Stimulated activated naive CD8-positive, alpha-beta T cell treated with anti-CD3 and anti-CD28 coated beads, Interleukin-15, amount 100 ng/mL, for 72 hours (primary cell): ENCODE measurements around the gene HSD17B4.
"Not testable (repeated sequence)": the region's sequence is repeated elsewhere in the genome, so short reads cannot be mapped to it uniquely, and the experiment has no call there.

Experiments
- ATAC-seq: fragments of 150-1000 bp; cut with Tn5 transposase; 2 replicates; pipeline ENCODE4 v1.10.0; 2021; ENCODE audit warnings: mild to moderate bottlenecking, moderate library complexity
- DNase-seq, 2 donors: peaks; one replicate each; pipeline ENCODE4 v3.0.0; 2021 to 2022
- H3K27ac Mint-ChIP-seq, 2 donors: one replicate each; pipeline ENCODE4 v1.8.0; 2022; ENCODE audit warnings: mild to moderate bottlenecking in 2 of 2, mixed read lengths in 2 of 2, moderate library complexity in 2 of 2
- H3K27me3 Mint-ChIP-seq: one replicate; pipeline ENCODE4 v1.8.0; 2022; ENCODE audit warnings: mixed read lengths
- H3K4me1 Mint-ChIP-seq: one replicate; pipeline ENCODE4 v1.8.0; 2022; ENCODE audit warnings: mild to moderate bottlenecking, mixed read lengths
- H3K4me3 Mint-ChIP-seq, 2 donors: one replicate each; pipeline ENCODE4 v1.8.0; 2022; ENCODE audit warnings: mild to moderate bottlenecking in 2 of 2, mixed read lengths in 2 of 2, moderate library complexity in 1 of 2
- H3K9me3 Mint-ChIP-seq, 2 donors: one replicate each; pipeline ENCODE4 v1.8.0; 2022; ENCODE audit warnings: mixed read lengths in 2 of 2

Gene HSD17B4

GRCh38 chr5:119451561-119451960, 736 bp upstream of the HSD17B4 start:
- Mint-ChIP-seq H3K4me1 (peaks cover 16% of the 10 kb centered on the region), H3K27me3 (no peaks in the 10 kb centered on the region), H3K27ac (no peak overlapping the region), H3K4me3 (peak overlapping the region; percentile 94), H3K9me3 (no peaks in the 10 kb centered on the region)
- no peak for DNase-seq
- no peak for ATAC-seq

GRCh38 chr5:119452060-119452372, 281 bp upstream of the HSD17B4 start:
- Mint-ChIP-seq H3K9me3 (no peaks in the 10 kb centered on the region), H3K27me3 (no peaks in the 10 kb centered on the region), H3K4me1 (peaks cover 16% of the 10 kb centered on the region), H3K27ac (peak overlapping the region; percentile 93 to 94), H3K4me3 (peak overlapping the region; percentile 94)
- ATAC-seq (no peak), DNase-seq (no peak)

GRCh38 chr5:119453040-119453373, 710 bp downstream of the HSD17B4 start:
- DNase-seq, result no peak
- H3K27me3 Mint-ChIP-seq, result no peaks in the 10 kb centered on the region
- peaks cover 16% of the 10 kb centered on the region for H3K4me1 Mint-ChIP-seq
- H3K27ac Mint-ChIP-seq, result peak overlapping the region; percentile 93 to 94
- no peaks in the 10 kb centered on the region for H3K9me3 Mint-ChIP-seq
- ATAC-seq, result peak; percentile 43
- H3K4me3 Mint-ChIP-seq, result peak overlapping the region; percentile 94

GRCh38 chr5:119454171-119454570, 1.9 kb downstream of the HSD17B4 start:
- H3K4me1 Mint-ChIP-seq, result peaks cover 23% of the 10 kb centered on the region

GRCh38 chr5:119458911-119459632, 6.8 kb downstream of the HSD17B4 start:
- no peak overlapping the region for H3K27ac Mint-ChIP-seq
- no peak overlapping the region for H3K4me3 Mint-ChIP-seq
- H3K4me1 Mint-ChIP-seq, result peaks cover 14% of the 10 kb centered on the region
- DNase-seq, result no peak
- H3K27me3 Mint-ChIP-seq, result no peaks in the 10 kb centered on the region
- H3K9me3 Mint-ChIP-seq, result no peaks in the 10 kb centered on the region
- ATAC-seq, result no peak

More at GRCh38 chr5:119454171-119454570, 1.9 kb downstream of the HSD17B4 start:
- H3K27me3 Mint-ChIP-seq, result no peaks in the 10 kb centered on the region
- no peaks in the 10 kb centered on the region for H3K9me3 Mint-ChIP-seq
- no peak overlapping the region for H3K4me3 Mint-ChIP-seq
- DNase-seq, result no peak
- ATAC-seq, result no peak
- H3K27ac Mint-ChIP-seq, result no peak overlapping the region

- Mint-ChIP-seq H3K27me3 (no peaks in the 10 kb centered on the region), H3K9me3 (peaks cover 14 to 45% of the 10 kb centered on the region in 2 donors), H3K4me3 (no peak overlapping the region), H3K4me1 (peaks cover 29% of the 10 kb centered on the region), H3K27ac (no peak overlapping the region)
- no peak for DNase-seq
- no peak for ATAC-seq
These were observed 13.3 kb downstream of the HSD17B4 start for GRCh38 chr5:119465640-119466039.

GRCh38 chr5:119468286-119468685, 16.0 kb downstream of the HSD17B4 start:
- Mint-ChIP-seq H3K27me3 (no peaks in the 10 kb centered on the region), H3K4me3 (no peak overlapping the region), H3K27ac (no peak overlapping the region), H3K9me3 (peaks cover 14 to 45% of the 10 kb centered on the region in 2 donors), H3K4me1 (peaks cover 34% of the 10 kb centered on the region)
- DNase-seq (no peak), ATAC-seq (no peak)

GRCh38 chr5:119470105-119470763, 17.9 kb downstream of the HSD17B4 start:
- Mint-ChIP-seq H3K4me3 (no peak overlapping the region), H3K27me3 (no peaks in the 10 kb centered on the region), H3K4me1 (peaks cover 26% of the 10 kb centered on the region), H3K9me3 (peaks cover 14 to 42% of the 10 kb centered on the region in 2 donors), H3K27ac (no peak overlapping the region)
- no peak for ATAC-seq
- DNase-seq, result no peak

GRCh38 chr5:119470851-119471451, 18.7 kb downstream of the HSD17B4 start:
- no peaks in the 10 kb centered on the region for H3K27me3 Mint-ChIP-seq
- H3K9me3 Mint-ChIP-seq, result peaks cover 14 to 37% of the 10 kb centered on the region in 2 donors
- H3K27ac Mint-ChIP-seq, result no peak overlapping the region
- no peak for ATAC-seq
- H3K4me3 Mint-ChIP-seq, result no peak overlapping the region
- DNase-seq, result no peak
- H3K4me1 Mint-ChIP-seq, result peaks cover 18% of the 10 kb centered on the region

GRCh38 chr5:119473241-119473640, 20.9 kb downstream of the HSD17B4 start:
- Mint-ChIP-seq H3K27ac (no peak overlapping the region), H3K9me3 (peaks cover 9 to 16% of the 10 kb centered on the region in 2 donors), H3K27me3 (no peaks in the 10 kb centered on the region), H3K4me1 (peaks cover 13% of the 10 kb centered on the region), H3K4me3 (no peak overlapping the region)
- DNase-seq (no peak), ATAC-seq (no peak)

- Mint-ChIP-seq H3K4me3 (no peak overlapping the region), H3K9me3 (no peaks in the 10 kb centered on the region), H3K27ac (no peak overlapping the region), H3K4me1 (no peaks in the 10 kb centered on the region), H3K27me3 (no peaks in the 10 kb centered on the region)
- ATAC-seq (no peak), DNase-seq (no peak)
These were observed 24.0 kb downstream of the HSD17B4 start for GRCh38 chr5:119476341-119476740.

GRCh38 chr5:119478781-119479180, 26.5 kb downstream of the HSD17B4 start:
- Mint-ChIP-seq H3K4me3 (no peak overlapping the region), H3K9me3 (no peaks in the 10 kb centered on the region), H3K27ac (no peak overlapping the region), H3K27me3 (no peaks in the 10 kb centered on the region), H3K4me1 (peaks cover 6% of the 10 kb centered on the region)
- DNase-seq, result no peak
- no peak for ATAC-seq

- H3K27ac Mint-ChIP-seq, ATAC-seq, H3K27me3 Mint-ChIP-seq, H3K4me1 Mint-ChIP-seq, DNase-seq, H3K4me3 Mint-ChIP-seq, H3K9me3 Mint-ChIP-seq: not testable (repeated sequence)
These were observed 28.3 kb downstream of the HSD17B4 start for GRCh38 chr5:119480629-119481028.

- Mint-ChIP-seq H3K27me3 (no peaks in the 10 kb centered on the region), H3K9me3 (no peaks in the 10 kb centered on the region), H3K4me3 (no peak overlapping the region), H3K27ac (no peak overlapping the region), H3K4me1 (peaks cover 6% of the 10 kb centered on the region)
- no peak for DNase-seq
- no peak for ATAC-seq
These were observed 30.9 kb downstream of the HSD17B4 start for GRCh38 chr5:119483155-119483554.

GRCh38 chr5:119484884-119485283, 32.6 kb downstream of the HSD17B4 start:
- Mint-ChIP-seq H3K27ac (no peak overlapping the region), H3K27me3 (no peaks in the 10 kb centered on the region), H3K4me1 (peaks cover 6% of the 10 kb centered on the region), H3K9me3 (no peaks in the 10 kb centered on the region), H3K4me3 (no peak overlapping the region)
- DNase-seq (no peak), ATAC-seq (no peak)

- no peak for ATAC-seq
These were observed 49.4 kb downstream of the HSD17B4 start for GRCh38 chr5:119501671-119502179.

More at GRCh38 chr5:119501671-119502179, 49.4 kb downstream of the HSD17B4 start:
- H3K4me3 Mint-ChIP-seq, result no peak overlapping the region
- no peak overlapping the region for H3K27ac Mint-ChIP-seq
- H3K4me1 Mint-ChIP-seq, result no peaks in the 10 kb centered on the region
- H3K9me3 Mint-ChIP-seq, result peaks cover 16 to 21% of the 10 kb centered on the region in 2 donors
- no peak for DNase-seq
- no peaks in the 10 kb centered on the region for H3K27me3 Mint-ChIP-seq
